ENCODE results near the gene ZNF611. TPM values are rescaled to one million over a fixed set of nuclear protein-coding genes. Genes with fewer than 3 reads are reported as not detected.

ZNF611 gene
- total and polyA plus RNA-seq, 9 of the 15 experiments (the other 6 are each of a cell fraction or from before 2014, with no cell fraction given) = 3.7 to 29.6 (median 12.8) TPM

- TF ChIP-seq PBX2 (CRISPR knock-in tag; IDR thresholded peaks at IDR 0.05; ENCODE audit: low read depth) = peak; percentile 30; the same call in 1 of the 2 replicates
- peak; percentile 94 for TF ChIP-seq PBX2 (tag; conservative IDR thresholded peaks at IDR 0.05; ENCODE audit: low read depth)
- TF ChIP-seq PKNOX1 (IDR thresholded peaks at IDR 0.05) = peak; percentile 88
- TF ChIP-seq POLR2H (tag; IDR thresholded peaks at IDR 0.05; ENCODE audit: low read depth) = 0 out of 2 replicates have a peak, but pooled peaks have one; percentile 24
- peak; percentile 89 for TF ChIP-seq SOX6 (IDR thresholded peaks at IDR 0.05)
- TF ChIP-seq HDGF (IDR thresholded peaks at IDR 0.05) = 0 out of 2 replicates have a peak, but pooled peaks have one; percentile 73
- 0 out of 4 replicates have a peak, but pooled peaks of 1 of the 2 experiments have one; percentile 28 for TF ChIP-seq TEAD1 (CRISPR knock-in tag; IDR thresholded peaks at IDR 0.05)
Measured at GRCh38 chr19:52688925-52689796, 45.7 kb downstream of the ZNF611 start (continued).

All from K562 (cell line).